ENCODE results near the gene RHOBTB3. TPM values are rescaled to one million over a fixed set of nuclear protein-coding genes. Genes with fewer than 3 reads are reported as not detected.
"Not testable (repeated sequence)": the region's sequence is repeated elsewhere in the genome, so short reads cannot be mapped to it uniquely, and the experiment has no call there.

RHOBTB3 gene
- total RNA-seq, 1 donor from 2014 or later: 73.8 TPM

GRCh38 chr5:95812074-95812471 is 80.9 kb downstream of the RHOBTB3 start:
- no peak for FAIRE-seq
- Mint-ChIP-seq H3K27me3 (ENCODE audit: low read depth, unreplicated experiment) (no peaks in the 10 kb centered on the region), H3K4me1 (ENCODE audit: low read depth, unreplicated experiment) (peaks cover 42% of the 10 kb centered on the region), H3K36me3 (ENCODE audit: low read depth, unreplicated experiment) (peaks cover 24% of the 10 kb centered on the region), H3K9me3 (ENCODE audit: unreplicated experiment) (no peaks in the 10 kb centered on the region), H3K27ac (ENCODE audit: unreplicated experiment) (peak overlapping the region; percentile 60), H3K4me3 (ENCODE audit: unreplicated experiment) (peak overlapping the region; percentile 55)
- H3K36me3 ChIP-seq (ENCODE audit: insufficient read depth, low read length): peaks cover 4% of the 10 kb centered on the region
- TF ChIP-seq EZH2 (IDR thresholded peaks at IDR 0.05; ENCODE audit: insufficient read depth, low read length): no peak
- TF ChIP-seq CTCF (IDR thresholded peaks at IDR 0.05; ENCODE audit: insufficient read depth, low read depth, low read length): no peak
- H2AFZ ChIP-seq (ENCODE audit: low read depth, low read length): no peak overlapping the region
- H3K4me2 ChIP-seq (ENCODE audit: low read length): no peak overlapping the region
- no peaks in the 10 kb centered on the region for H3K9me3 ChIP-seq (ENCODE audit: insufficient read depth, low read depth, low read length)
- no peak overlapping the region for H3K27ac ChIP-seq (ENCODE audit: low read depth, low read length)
- DNase-seq (ENCODE audit: low read depth): no peak
- H3K79me2 ChIP-seq (ENCODE audit: insufficient read depth, low read length): no peaks in the 10 kb centered on the region
- no peak overlapping the region for H3K4me3 ChIP-seq (ENCODE audit: insufficient read depth, low read depth, low read length)
- no peaks in the 10 kb centered on the region for H3K27me3 ChIP-seq (ENCODE audit: insufficient read depth, low read length)
- H4K20me1 ChIP-seq (ENCODE audit: insufficient read depth, low read length): peaks cover 8% of the 10 kb centered on the region
- peaks cover 22% of the 10 kb centered on the region for H3K4me1 ChIP-seq (ENCODE audit: insufficient read depth, low read length)
- no peak overlapping the region for H3K9ac ChIP-seq (ENCODE audit: low read length)

- Mint-ChIP-seq H3K4me1 (ENCODE audit: low read depth, unreplicated experiment) (peaks cover 51% of the 10 kb centered on the region), H3K36me3 (ENCODE audit: low read depth, unreplicated experiment) (peaks cover 24% of the 10 kb centered on the region)
- not testable (repeated sequence) for H3K4me2 ChIP-seq (ENCODE audit: low read length); H3K9ac ChIP-seq (ENCODE audit: low read length); H3K27me3 Mint-ChIP-seq (ENCODE audit: low read depth, unreplicated experiment); H3K9me3 Mint-ChIP-seq (ENCODE audit: unreplicated experiment); FAIRE-seq; H3K36me3 ChIP-seq (ENCODE audit: insufficient read depth, low read length); H3K27ac Mint-ChIP-seq (ENCODE audit: unreplicated experiment); H3K27me3 ChIP-seq (ENCODE audit: insufficient read depth, low read length); DNase-seq (ENCODE audit: low read depth); H3K4me3 Mint-ChIP-seq (ENCODE audit: unreplicated experiment); H3K9me3 ChIP-seq (ENCODE audit: insufficient read depth, low read depth, low read length); H3K4me3 ChIP-seq (ENCODE audit: insufficient read depth, low read depth, low read length); H2AFZ ChIP-seq (ENCODE audit: low read depth, low read length); H3K79me2 ChIP-seq (ENCODE audit: insufficient read depth, low read length); H3K27ac ChIP-seq (ENCODE audit: low read depth, low read length)
- Histone ChIP-seq H3K4me1 (ENCODE audit: insufficient read depth, low read length) (peaks cover 31% of the 10 kb centered on the region), H4K20me1 (ENCODE audit: insufficient read depth, low read length) (peaks cover 11% of the 10 kb centered on the region)
Measured at GRCh38 chr5:95813035-95813434, 81.9 kb downstream of the RHOBTB3 start.

GRCh38 chr5:95815155-95815729 is 84.1 kb downstream of the RHOBTB3 start:
- Histone ChIP-seq H3K9me3 (ENCODE audit: insufficient read depth, low read depth, low read length) (no peaks in the 10 kb centered on the region), H3K4me1 (ENCODE audit: insufficient read depth, low read length) (peaks cover 32% of the 10 kb centered on the region), H3K9ac (ENCODE audit: low read length) (no peak overlapping the region), H4K20me1 (ENCODE audit: insufficient read depth, low read length) (peaks cover 22% of the 10 kb centered on the region), H3K79me2 (ENCODE audit: insufficient read depth, low read length) (peaks cover 16% of the 10 kb centered on the region), H3K36me3 (ENCODE audit: insufficient read depth, low read length) (peaks cover 4% of the 10 kb centered on the region), H3K27me3 (ENCODE audit: insufficient read depth, low read length) (no peaks in the 10 kb centered on the region), H2AFZ (ENCODE audit: low read depth, low read length) (no peak overlapping the region), H3K4me3 (ENCODE audit: insufficient read depth, low read depth, low read length) (no peak overlapping the region), H3K4me2 (ENCODE audit: low read length) (no peak overlapping the region), H3K27ac (ENCODE audit: low read depth, low read length) (no peak overlapping the region)
- Mint-ChIP-seq H3K9me3 (ENCODE audit: unreplicated experiment) (no peaks in the 10 kb centered on the region), H3K4me3 (ENCODE audit: unreplicated experiment) (no peak overlapping the region), H3K27me3 (ENCODE audit: low read depth, unreplicated experiment) (no peaks in the 10 kb centered on the region), H3K36me3 (ENCODE audit: low read depth, unreplicated experiment) (peaks cover 25% of the 10 kb centered on the region), H3K27ac (ENCODE audit: unreplicated experiment) (no peak overlapping the region), H3K4me1 (ENCODE audit: low read depth, unreplicated experiment) (peaks cover 44% of the 10 kb centered on the region)
- FAIRE-seq: no peak
- DNase-seq (ENCODE audit: low read depth): no peak
- TF ChIP-seq CTCF (IDR thresholded peaks at IDR 0.05; ENCODE audit: insufficient read depth, low read depth, low read length): no peak
- no peak for TF ChIP-seq EZH2 (IDR thresholded peaks at IDR 0.05; ENCODE audit: insufficient read depth, low read length)

Measured in astrocyte (in vitro differentiated cells and primary cell).